B cell (primary cell): ENCODE results near the gene ST8SIA2. TPM values are rescaled to one million over a fixed set of nuclear protein-coding genes. Genes with fewer than 3 reads are reported as not detected.

Experiments used
- ATAC-seq: fragments of 200-7000 bp; cut with Tn5 transposase; one replicate; pipeline ENCODE4 v1.10.0; 2021; ENCODE audit warnings: low read depth, mild to moderate bottlenecking, moderate number of reproducible peaks, moderate library complexity
- CTCF ChIA-PET: fragments of 350-600 bp; sonication (Branson Sonifier 250); formaldehyde crosslinking; loops from one replicate; lab custom pipeline; 2021; ENCODE audit warnings: antibody characterized with exemption, inconsistent platforms; lab: Charles Lee
- POLR2A ChIA-PET: fragments of 350-600 bp; sonication (Branson Sonifier 250); formaldehyde crosslinking; loops from one replicate; lab custom pipeline; 2021; ENCODE audit warnings: antibody characterized with exemption; lab: Charles Lee
- DNase-seq: peaks from one replicate; pipeline ENCODE4 v3.0.0; 2013
- H2AFZ ChIP-seq: 2 replicates; pipeline ENCODE4 v1.6.1; 2012; ENCODE audit warnings: mild to moderate bottlenecking, low read depth, low read length; ENCODE audit not compliant: insufficient read depth, poor library complexity, severe bottlenecking
- H3K27ac ChIP-seq, 2 donors: 1 replicate in 1 of 2; 2 replicates in 1 of 2; pipeline ENCODE4 v1.5.1; 2012 to 2013; ENCODE audit warnings: low read length in 2 of 2, mild to moderate bottlenecking in 2 of 2, moderate library complexity in 1 of 2
- H3K27me3 ChIP-seq, 4 experiments: fragments of 200-600 bp in 1 of 4; sonication (generic) in 1 of 4; replicated peaks in 1 of 4; 1 replicate in 2 of 4; 2 replicates in 2 of 4; pipeline versions ENCODE4 v1.6.1 to v1.7.0; 2013 to 2016; ENCODE audit warnings: low read length in 3 of 4, mild to moderate bottlenecking in 2 of 4, mixed read lengths in 1 of 4, moderate library complexity in 1 of 4; ENCODE audit not compliant: insufficient read depth in 4 of 4, control insufficient read depth in 3 of 4; ENCODE audit errors: control extremely low read depth in 1 of 4
- H3K36me3 ChIP-seq, 2 experiments: replicated peaks in 1 of 2; 1 replicate in 1 of 2; 2 replicates in 1 of 2; pipeline versions ENCODE4 v1.6.1 to v1.7.1; 2013; ENCODE audit warnings: low read length in 1 of 2; ENCODE audit not compliant: insufficient read depth in 2 of 2, control insufficient read depth in 1 of 2; ENCODE audit errors: control extremely low read depth in 1 of 2, extremely low read depth in 1 of 2
- H3K4me1 ChIP-seq, 2 donors: fragments of 200-600 bp in 1 of 2; sonication (generic) in 1 of 2; 1 replicate in 1 of 2; 2 replicates in 1 of 2; pipeline versions ENCODE4 v1.5.1 to v1.6.1; 2013 to 2017; ENCODE audit warnings: low read length in 2 of 2; ENCODE audit not compliant: control insufficient read depth in 2 of 2, insufficient read depth in 2 of 2
- H3K4me2 ChIP-seq: replicated peaks from 2 replicates; pipeline ENCODE3; 2012; ENCODE audit warnings: mild to moderate bottlenecking, low read depth, low read length; ENCODE audit not compliant: poor library complexity, severe bottlenecking
- H3K4me3 ChIP-seq, 5 experiments: fragments of 200-600 bp in 1 of 5; sonication (generic) in 1 of 5; 1 replicate in 3 of 5; 2 replicates in 2 of 5; pipeline versions ENCODE4 v1.5.1 to v1.7.0; 2011 to 2016; ENCODE audit warnings: low read length in 4 of 5, mild to moderate bottlenecking in 4 of 5, low read depth in 2 of 5, control low read depth in 1 of 5, moderate library complexity in 1 of 5; ENCODE audit not compliant: insufficient read depth in 1 of 5; ENCODE audit errors: control extremely low read depth in 1 of 5, extremely low read depth in 1 of 5
- H3K79me2 ChIP-seq: fragments of 200-600 bp; sonication (generic); one replicate; pipeline ENCODE4 v1.6.0; 2016; ENCODE audit warnings: low read length; ENCODE audit not compliant: control insufficient read depth, insufficient read depth
- H3K9ac ChIP-seq: fragments of 200-600 bp; sonication (generic); 2 replicates; pipeline ENCODE4 v1.6.1; 2017; ENCODE audit warnings: mild to moderate bottlenecking, low read length, moderate library complexity
- H3K9me3 ChIP-seq, 3 donors: one replicate each; pipeline versions ENCODE4 v1.6.1 to v1.7.1; 2013; ENCODE audit warnings: low read length in 2 of 3; ENCODE audit not compliant: control insufficient read depth in 2 of 3, insufficient read depth in 1 of 3; ENCODE audit errors: control extremely low read depth in 1 of 3
- H4K20me1 ChIP-seq: 2 replicates; pipeline ENCODE4 v1.6.0; 2012; ENCODE audit warnings: mild to moderate bottlenecking, low read length; ENCODE audit not compliant: insufficient read depth, control insufficient read depth, poor library complexity, severe bottlenecking
- H3K27ac Mint-ChIP-seq: one replicate; pipeline ENCODE4 v1.8.0; 2021; ENCODE audit warnings: mixed read lengths
- H3K27me3 Mint-ChIP-seq: one replicate; pipeline ENCODE4 v1.8.0; 2021; ENCODE audit warnings: mixed read lengths
- H3K4me1 Mint-ChIP-seq: one replicate; pipeline ENCODE4 v1.8.0; 2021; ENCODE audit warnings: mixed read lengths
- H3K4me3 Mint-ChIP-seq: one replicate; pipeline ENCODE4 v1.8.0; 2021; ENCODE audit warnings: mixed read lengths
- H3K9me3 Mint-ChIP-seq: one replicate; pipeline ENCODE4 v1.8.0; 2022; ENCODE audit warnings: mixed read lengths; ENCODE audit not compliant: insufficient read depth
- EZH2 ChIP-seq: IDR thresholded peaks from 2 replicates; pipeline ENCODE4 v1.6.1; 2012; ENCODE audit warnings: borderline replicate concordance, low read depth, mild to moderate bottlenecking, moderate library complexity, low read length; ENCODE audit not compliant: insufficient read depth, poor library complexity, severe bottlenecking
- WGBS: methylation state at CpG from one replicate; pipeline ENCODE4 v1.1.5; 2013; ENCODE audit warnings: missing lambda C conversion rate; ENCODE audit not compliant: insufficient coverage; 5-methylcytosine and 5-hydroxymethylcytosine counted together
- intact Hi-C: fragments of 100-400 bp; cut with micrococcal nuclease; formaldehyde crosslinking; loops from one replicate; pipeline ENCODE4 v1.10.0; 2022
- polyA plus RNA-seq: library from polyadenylated mRNA; depleted of rRNA; stranded (reverse); fragments of >200 nt; gene quantifications from 2 replicates; pipeline ENCODE4 v1.2.3, GENCODE V29; 2012
- total RNA-seq, 2 donors: library from RNA; stranded (reverse); fragments of 120-200 nt in 1 of 2; gene quantifications; 1 replicate in 1 of 2; 2 replicates in 1 of 2; pipeline versions ENCODE4 v1.2.3 to v1.2.4, GENCODE V29; 2013 to 2022
- TF ChIP-seq, protein P1 (sequence below): fragments of 200-600 bp; IDR thresholded peaks from one replicate; pipeline ENCODE4 v1.8.0; 2022; ENCODE audit warnings: antibody characterized with exemption, mild to moderate bottlenecking

The ST8SIA2 gene
- total and polyA plus RNA-seq, 2 donors (not counting 1 experiment from before 2014, with no cell fraction given) = not detected

DNA sequence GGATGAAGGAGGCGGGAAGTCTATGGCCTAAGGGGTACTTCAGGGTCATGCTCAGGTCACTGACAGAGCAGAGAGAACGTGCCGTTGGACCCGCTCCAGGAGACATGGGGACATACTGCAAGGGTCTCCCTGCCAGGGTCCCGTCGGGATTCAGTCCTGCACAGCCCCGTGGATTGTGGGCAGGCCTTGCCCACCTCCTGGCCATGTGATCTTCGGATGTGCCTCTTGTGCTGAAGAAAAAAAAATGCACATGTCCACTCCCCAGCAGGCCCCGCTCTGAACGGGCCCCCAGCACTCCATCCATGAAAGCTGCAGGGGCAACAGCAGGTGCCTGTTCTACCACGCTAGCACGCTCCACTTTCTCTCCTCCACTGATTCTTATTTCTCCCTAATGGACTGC is 22.9 kb downstream of the ST8SIA2 start:
- Mint-ChIP-seq H3K27me3 (peaks cover 3% of the 10 kb centered on the region), H3K9me3 (no peaks in the 10 kb centered on the region), H3K4me3 (no peak overlapping the region), H3K4me1 (no peaks in the 10 kb centered on the region), H3K27ac (no peak overlapping the region)
- TF ChIP-seq, protein P1, sequence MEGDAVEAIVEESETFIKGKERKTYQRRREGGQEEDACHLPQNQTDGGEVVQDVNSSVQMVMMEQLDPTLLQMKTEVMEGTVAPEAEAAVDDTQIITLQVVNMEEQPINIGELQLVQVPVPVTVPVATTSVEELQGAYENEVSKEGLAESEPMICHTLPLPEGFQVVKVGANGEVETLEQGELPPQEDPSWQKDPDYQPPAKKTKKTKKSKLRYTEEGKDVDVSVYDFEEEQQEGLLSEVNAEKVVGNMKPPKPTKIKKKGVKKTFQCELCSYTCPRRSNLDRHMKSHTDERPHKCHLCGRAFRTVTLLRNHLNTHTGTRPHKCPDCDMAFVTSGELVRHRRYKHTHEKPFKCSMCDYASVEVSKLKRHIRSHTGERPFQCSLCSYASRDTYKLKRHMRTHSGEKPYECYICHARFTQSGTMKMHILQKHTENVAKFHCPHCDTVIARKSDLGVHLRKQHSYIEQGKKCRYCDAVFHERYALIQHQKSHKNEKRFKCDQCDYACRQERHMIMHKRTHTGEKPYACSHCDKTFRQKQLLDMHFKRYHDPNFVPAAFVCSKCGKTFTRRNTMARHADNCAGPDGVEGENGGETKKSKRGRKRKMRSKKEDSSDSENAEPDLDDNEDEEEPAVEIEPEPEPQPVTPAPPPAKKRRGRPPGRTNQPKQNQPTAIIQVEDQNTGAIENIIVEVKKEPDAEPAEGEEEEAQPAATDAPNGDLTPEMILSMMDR = no peak
- TF ChIP-seq EZH2 = no peak
- H3K9me3 ChIP-seq = no peaks in the 10 kb centered on the region
- H2AFZ ChIP-seq = no peak overlapping the region
- no peak overlapping the region for H3K27ac ChIP-seq
- 96% methylated on average over 12 of the region's 12 CpGs for WGBS
- no peak overlapping the region for H3K4me2 ChIP-seq
- POLR2A ChIA-PET = no interaction called here
- no peaks in the 10 kb centered on the region for H3K36me3 ChIP-seq
- intact Hi-C loops = no loop called here
- H4K20me1 ChIP-seq = no peaks in the 10 kb centered on the region
- no peaks in the 10 kb centered on the region for H3K27me3 ChIP-seq
- CTCF ChIA-PET = no interaction called here
- no peak overlapping the region for H3K4me3 ChIP-seq
- no peak for DNase-seq
- no peak overlapping the region for H3K9ac ChIP-seq
- H3K4me1 ChIP-seq = no peaks in the 10 kb centered on the region
- no peaks in the 10 kb centered on the region for H3K79me2 ChIP-seq
- no peak for ATAC-seq

DNA sequence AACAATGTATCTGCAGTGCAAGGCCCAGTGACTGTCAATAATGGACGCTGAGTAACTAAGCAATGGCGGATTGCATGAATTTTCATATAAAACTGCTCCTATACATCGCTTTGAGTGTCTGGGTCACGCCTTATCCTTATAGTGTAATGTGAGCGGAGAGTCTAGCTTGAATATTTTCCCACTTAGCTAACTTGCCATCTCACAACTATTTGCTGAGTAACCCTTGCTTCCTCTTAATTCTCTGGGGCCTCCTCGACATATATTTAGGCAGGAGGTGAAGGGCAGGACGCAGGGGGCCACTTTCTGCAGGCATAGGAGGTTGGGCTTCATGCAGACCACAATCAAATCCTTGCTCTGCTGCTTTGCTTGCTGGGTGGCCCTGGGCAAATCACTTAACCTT is 24.0 kb downstream of the ST8SIA2 start:
- Histone ChIP-seq H3K9ac (no peak overlapping the region), H3K4me3 (no peak overlapping the region), H4K20me1 (no peaks in the 10 kb centered on the region), H3K4me2 (no peak overlapping the region), H3K9me3 (no peaks in the 10 kb centered on the region), H2AFZ (no peak overlapping the region), H3K27me3 (no peaks in the 10 kb centered on the region), H3K4me1 (no peaks in the 10 kb centered on the region), H3K27ac (no peak overlapping the region), H3K36me3 (no peaks in the 10 kb centered on the region), H3K79me2 (no peaks in the 10 kb centered on the region)
- no peaks in the 10 kb centered on the region for H3K9me3 Mint-ChIP-seq
- peaks cover 3% of the 10 kb centered on the region for H3K27me3 Mint-ChIP-seq
- WGBS = no CpG with 5 or more reads among the region's 7 CpGs
- H3K4me3 Mint-ChIP-seq = no peak overlapping the region
- no peak for TF ChIP-seq EZH2
- TF ChIP-seq, protein P1 = no peak
- intact Hi-C loops = no loop called here
- ATAC-seq (no peak), DNase-seq (no peak)
- CTCF ChIA-PET = no interaction called here
- no peaks in the 10 kb centered on the region for H3K4me1 Mint-ChIP-seq
- POLR2A ChIA-PET = no interaction called here
- no peak overlapping the region for H3K27ac Mint-ChIP-seq
